Activated T-helper 1 cell treated with anti-CD3 and anti-CD28 coated beads, Interleukin-2, amount 50 U/mL, for 16 hours (primary cell): ENCODE data around the gene ITPRIP.

Source experiments
- DNase-seq, 2 donors: peaks; one replicate each; pipeline ENCODE4 v3.0.0-alpha.2; 2020; ENCODE audit warnings: low read depth in 1 of 2, low spot score in 1 of 2

The ITPRIP gene

DNA sequence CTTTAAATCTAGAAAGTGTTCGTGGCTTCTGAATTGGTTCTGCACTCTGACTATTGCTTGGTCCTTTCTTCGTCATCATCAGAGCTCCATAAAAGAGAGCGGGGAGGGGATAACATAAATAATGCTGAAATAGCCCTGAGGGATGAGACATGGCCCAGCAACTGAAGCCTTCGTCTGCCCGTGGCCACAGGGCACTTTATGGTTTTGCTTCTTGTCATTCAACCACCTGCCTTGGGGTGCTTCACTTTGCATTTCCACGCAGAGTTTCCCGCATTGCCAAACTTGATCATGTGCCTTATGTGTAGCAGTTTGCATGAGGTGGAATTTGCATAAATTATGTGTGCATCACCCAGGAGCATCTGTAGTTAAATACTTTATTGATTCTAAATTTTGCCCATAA is 53.4 kb downstream of the ITPRIP start:
- no peak for DNase-seq

GRCh38 chr10:104281694-104282093 is 56.6 kb downstream of the ITPRIP start:
- DNase-seq, result no peak

DNA sequence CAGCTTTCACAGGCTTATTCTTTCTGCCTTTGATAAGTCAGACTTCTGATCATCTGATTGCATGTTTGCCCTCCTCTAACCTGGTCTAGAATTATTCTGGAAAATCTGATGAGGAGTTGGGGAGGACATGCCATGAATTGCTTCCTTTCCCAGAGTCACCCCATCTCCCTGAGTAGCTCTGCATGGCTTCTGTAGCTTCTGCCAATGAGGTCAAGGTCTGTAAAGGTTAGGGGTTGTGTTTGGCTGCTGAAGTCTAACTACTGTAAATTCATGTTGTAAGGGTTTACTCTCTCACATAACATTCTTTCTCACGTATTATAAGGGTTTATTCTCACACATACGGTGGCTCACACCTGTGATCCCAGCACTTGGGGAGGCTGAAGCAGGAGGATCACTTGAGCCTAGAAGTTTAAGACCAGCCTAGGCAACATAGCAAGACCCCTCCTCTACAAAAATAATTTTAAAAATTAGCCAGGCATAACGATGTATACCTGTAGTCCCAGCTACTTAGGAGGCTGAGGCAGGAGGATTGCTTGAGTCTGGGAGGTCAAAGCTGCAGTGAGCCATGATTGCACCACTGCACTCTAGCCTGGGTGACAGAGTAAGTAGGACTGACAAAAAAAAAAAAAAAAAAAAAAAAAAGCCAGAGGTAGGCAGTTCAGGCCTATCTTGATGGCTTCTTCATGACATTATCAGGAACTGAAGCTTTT is 58.6 kb downstream of the ITPRIP start:
- DNase-seq, result no peak

DNA sequence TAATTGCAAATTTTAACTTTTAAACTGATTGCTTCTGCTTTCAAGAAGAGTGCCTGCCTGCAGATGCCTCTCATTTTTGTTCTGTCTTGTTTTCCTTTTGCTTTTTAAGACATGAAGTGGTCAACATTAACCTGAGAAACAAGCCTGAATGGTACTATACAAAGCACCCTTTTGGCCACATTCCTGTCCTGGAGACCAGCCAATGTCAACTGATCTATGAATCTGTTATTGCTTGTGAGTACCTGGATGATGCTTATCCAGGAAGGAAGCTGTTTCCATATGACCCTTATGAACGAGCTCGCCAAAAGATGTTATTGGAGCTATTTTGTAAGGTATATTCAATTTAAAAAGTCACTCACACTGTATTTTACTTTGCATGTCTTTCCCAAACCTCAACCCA is 60.5 kb downstream of the ITPRIP start:
- no peak for DNase-seq

GRCh38 chr10:104276192-104276591 is 62.1 kb downstream of the ITPRIP start:
- no peak for DNase-seq

DNA sequence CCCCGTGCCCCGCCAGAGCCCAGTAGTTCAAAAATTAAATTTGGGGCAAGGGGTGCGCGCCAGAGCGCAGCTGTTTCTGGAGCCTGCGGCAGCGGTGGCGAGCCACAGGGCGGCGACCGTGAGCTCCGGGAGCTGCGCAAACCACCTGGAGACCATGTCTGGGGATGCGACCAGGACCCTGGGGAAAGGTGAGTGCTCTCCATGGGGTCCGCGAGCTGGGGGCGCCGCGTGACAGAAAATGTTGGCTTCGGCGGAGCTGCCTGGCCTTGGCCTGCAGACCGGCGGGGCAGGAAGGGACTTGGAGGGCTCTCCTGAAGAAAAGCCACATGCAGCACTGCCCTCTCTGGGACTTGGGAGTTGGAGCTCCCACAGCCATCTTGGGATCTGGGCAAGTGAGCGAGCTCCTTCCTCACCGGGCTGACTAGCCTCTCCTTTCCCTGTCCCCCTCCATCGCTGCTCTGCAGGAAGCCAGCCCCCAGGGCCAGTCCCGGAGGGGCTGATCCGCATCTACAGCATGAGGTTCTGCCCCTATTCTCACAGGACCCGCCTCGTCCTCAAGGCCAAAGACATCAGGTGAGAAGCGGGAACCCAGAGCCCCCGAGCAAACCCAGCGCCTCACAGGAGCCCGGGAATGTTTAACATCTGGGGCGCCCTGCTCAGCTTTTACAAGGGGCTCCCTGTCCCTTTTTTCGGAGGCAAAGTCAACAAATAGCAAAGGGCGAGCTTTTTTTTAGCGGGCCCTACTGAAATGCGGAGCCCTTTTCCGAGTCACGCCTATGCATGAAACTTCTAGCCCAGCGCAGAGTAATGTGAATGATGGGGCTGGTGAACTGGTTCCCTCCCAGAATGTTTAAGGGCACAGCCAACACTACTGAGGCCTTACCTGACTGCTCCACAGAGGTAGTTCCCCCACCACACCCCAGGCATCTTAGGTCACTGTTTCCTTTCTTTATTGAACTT is 63.2 kb downstream of the ITPRIP start:
- peak in 1 of 2 donors; percentile 20 for DNase-seq

- DNase-seq, result no peak
Observed at GRCh38 chr10:104273899-104274575, 64.2 kb downstream of the ITPRIP start.

DNA sequence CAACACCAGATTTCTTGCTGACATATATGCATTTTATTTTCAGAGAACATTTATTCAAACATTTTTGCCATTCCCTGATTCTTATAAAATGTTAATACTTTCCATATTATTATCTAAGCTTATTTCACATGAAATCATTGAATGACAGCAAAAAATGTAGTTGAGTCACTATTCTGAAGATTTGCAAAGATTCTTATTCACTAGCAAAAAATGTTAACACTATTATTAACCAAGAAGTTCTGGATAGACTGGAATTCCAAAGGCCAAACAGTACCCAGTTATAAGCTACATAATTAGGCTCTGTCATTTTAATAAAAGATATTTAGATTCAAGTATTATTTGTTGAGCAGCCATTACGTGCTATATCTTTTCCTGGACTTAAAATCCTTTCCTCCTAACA is 65.0 kb downstream of the ITPRIP start:
- DNase-seq, result no peak

GRCh38 chr10:104268713-104269645 is 69.3 kb downstream of the ITPRIP start, which contains the start of gene GSTO2:
Gene GSTO2, plus strand, starts transcription at chr10:104269184. Its CDS starts 5,732 bp downstream, at chr10:104274916.
- DNase-seq, result peak; percentile 93 to 97

DNA sequence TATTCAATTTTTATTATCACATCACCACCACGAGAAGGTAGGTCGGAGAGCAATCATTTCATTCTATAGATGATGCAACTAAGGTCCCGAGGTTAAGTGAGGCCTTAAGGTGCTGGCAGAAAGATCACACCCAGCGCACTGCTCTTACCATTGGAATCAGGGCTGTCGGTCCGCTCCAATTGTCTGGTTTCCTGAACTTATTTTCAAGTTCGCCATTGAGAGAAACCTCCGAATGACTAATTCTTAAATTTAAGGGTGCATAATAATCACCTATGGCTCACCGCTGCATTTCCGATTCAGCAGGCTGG is 69.9 kb downstream of the ITPRIP start:
- DNase-seq, result no peak

- no peak for DNase-seq
Observed at GRCh38 chr10:104267721-104268404, 70.4 kb downstream of the ITPRIP start.

DNA sequence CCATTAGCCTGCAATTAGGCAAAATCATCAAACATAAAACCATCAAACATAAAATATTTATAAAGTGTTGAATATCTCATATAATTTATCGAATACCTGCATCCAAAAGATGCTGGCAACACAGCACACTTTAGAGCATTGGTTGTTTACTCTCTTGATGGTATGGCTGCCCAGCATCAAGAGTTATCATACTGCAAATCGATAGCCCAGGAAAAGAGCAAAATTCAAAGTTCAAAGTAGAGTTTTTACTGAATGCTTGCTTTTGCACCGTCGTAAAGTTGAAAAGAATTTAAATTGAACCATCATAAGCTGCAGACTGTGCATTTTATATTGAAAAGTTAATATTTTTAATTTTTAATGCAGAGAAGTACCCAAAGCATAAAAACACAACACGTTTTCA is 73.5 kb downstream of the ITPRIP start:
- DNase-seq, result no peak

DNA sequence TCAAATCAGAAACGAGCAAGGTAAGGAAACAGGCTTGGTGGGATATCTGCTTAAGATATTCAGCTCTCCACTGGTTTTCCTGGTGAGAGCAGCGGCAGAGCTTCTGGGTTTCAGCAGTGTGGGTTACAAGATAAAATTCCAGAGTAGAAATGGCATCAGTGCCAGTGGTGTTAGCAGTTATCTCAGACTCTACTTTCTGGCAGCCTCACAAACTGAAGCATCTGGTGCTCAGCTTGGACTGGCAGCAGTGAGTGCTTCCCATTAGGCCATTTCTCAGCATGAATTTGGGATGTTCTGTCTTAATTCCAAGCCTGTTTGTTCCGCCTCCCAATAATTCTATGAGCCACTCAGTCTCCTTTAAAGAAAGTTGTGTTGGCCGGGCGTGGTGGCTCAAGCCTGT is 76.2 kb downstream of the ITPRIP start:
- no peak for DNase-seq

- no peak for DNase-seq
Observed at GRCh38 chr10:104260775-104261115, 77.5 kb downstream of the ITPRIP start.

GRCh38 chr10:104259999-104260774 is 78.1 kb downstream of the ITPRIP start:
- DNase-seq, result no peak
